Panc1 (cell line): ENCODE results near the gene RNF227.

Source experiments
- CTCF ChIP-seq: fragments of 450-650 bp; IDR thresholded peaks from 2 replicates; pipeline ENCODE4 v1.5.1; 2017; ENCODE audit warnings: mild to moderate bottlenecking
- REST ChIP-seq, 2 experiments: IDR thresholded peaks; 2 replicates each; pipeline ENCODE4 v1.6.1; 2011 to 2012; ENCODE audit warnings: low read depth in 2 of 2, control low read depth in 1 of 2, low read length in 1 of 2, mild to moderate bottlenecking in 1 of 2, moderate library complexity in 1 of 2; ENCODE audit not compliant: insufficient read depth in 1 of 2
- TCF7L2 ChIP-seq: IDR thresholded peaks from 2 replicates; pipeline ENCODE4 v1.6.1; 2011; ENCODE audit warnings: mild to moderate bottlenecking, low read depth, low read length, inconsistent platforms

- no peak for TF ChIP-seq REST (IDR thresholded peaks at IDR 0.05; ENCODE audit: insufficient read depth in 1 of 2, low read depth in 2 of 2, low read length in 1 of 2)
- TF ChIP-seq CTCF: no peak
- TF ChIP-seq TCF7L2: no peak
These were observed 34.6 kb downstream of the RNF227 start for GRCh38 chr17:7881276-7882054.
